ENCODE measurements around the gene NSUN3.

DNA sequence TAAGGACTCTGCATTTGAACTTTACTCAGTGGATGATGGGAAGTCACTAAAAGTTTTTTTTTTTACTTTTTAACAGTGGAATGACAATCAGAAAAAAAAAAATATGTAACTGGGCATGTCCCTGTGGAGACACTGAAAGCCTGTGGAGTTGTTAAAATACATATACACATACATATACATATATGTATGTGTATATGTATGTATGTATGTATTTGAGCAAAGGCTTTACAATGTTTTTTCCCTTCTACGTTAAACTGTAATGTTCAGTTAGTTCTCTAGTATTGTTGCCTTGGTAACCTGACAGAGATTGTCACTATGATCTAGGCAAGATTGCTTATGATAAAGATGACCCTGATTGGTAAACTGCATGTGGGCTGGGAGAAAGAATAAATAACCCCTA, 30.3 kb downstream of the NSUN3 start:
- TF ChIP-seq, protein P1, sequence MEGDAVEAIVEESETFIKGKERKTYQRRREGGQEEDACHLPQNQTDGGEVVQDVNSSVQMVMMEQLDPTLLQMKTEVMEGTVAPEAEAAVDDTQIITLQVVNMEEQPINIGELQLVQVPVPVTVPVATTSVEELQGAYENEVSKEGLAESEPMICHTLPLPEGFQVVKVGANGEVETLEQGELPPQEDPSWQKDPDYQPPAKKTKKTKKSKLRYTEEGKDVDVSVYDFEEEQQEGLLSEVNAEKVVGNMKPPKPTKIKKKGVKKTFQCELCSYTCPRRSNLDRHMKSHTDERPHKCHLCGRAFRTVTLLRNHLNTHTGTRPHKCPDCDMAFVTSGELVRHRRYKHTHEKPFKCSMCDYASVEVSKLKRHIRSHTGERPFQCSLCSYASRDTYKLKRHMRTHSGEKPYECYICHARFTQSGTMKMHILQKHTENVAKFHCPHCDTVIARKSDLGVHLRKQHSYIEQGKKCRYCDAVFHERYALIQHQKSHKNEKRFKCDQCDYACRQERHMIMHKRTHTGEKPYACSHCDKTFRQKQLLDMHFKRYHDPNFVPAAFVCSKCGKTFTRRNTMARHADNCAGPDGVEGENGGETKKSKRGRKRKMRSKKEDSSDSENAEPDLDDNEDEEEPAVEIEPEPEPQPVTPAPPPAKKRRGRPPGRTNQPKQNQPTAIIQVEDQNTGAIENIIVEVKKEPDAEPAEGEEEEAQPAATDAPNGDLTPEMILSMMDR (conservative IDR thresholded peaks at IDR 0.05; ENCODE audit: low read length) = no peak
- TF ChIP-seq EZH2phosphoT487 (IDR thresholded peaks at IDR 0.05; ENCODE audit: borderline replicate concordance, low read depth, low read length) = no peak
